GM12878 (cell line): Measurements from ENCODE around the gene TNFSF11. TPM values are rescaled to one million over a fixed set of nuclear protein-coding genes. Genes with fewer than 3 reads are reported as not detected.
A peak's percentile ranks its signal among the peaks of the same experiment; 100 is the strongest.

Experiments used
- ATF3 ChIP-seq: IDR thresholded peaks from 2 replicates; pipeline ENCODE4 v1.6.1; 2011; ENCODE audit warnings: low read depth, mild to moderate bottlenecking, low read length, moderate library complexity, borderline replicate concordance; ENCODE audit errors: extremely low read depth
- BACH1 ChIP-seq: fragments of 450-650 bp; IDR thresholded peaks from 2 replicates; pipeline ENCODE4 v1.6.1; 2017; ENCODE audit warnings: mild to moderate bottlenecking, borderline replicate concordance
- BHLHE40 ChIP-seq, 2 experiments: fragments of 450-650 bp in 1 of 2; IDR thresholded peaks; 2 replicates each; pipeline ENCODE4 v1.6.1; 2011 to 2017; ENCODE audit warnings: low read depth in 2 of 2, borderline replicate concordance in 1 of 2, improper control_type of control experiment in 1 of 2, low read length in 1 of 2, mild to moderate bottlenecking in 1 of 2
- CBX5 ChIP-seq: sonication (generic); IDR thresholded peaks from 2 replicates; pipeline ENCODE4 v1.6.1; 2016; ENCODE audit warnings: low read depth, moderate library complexity, mild to moderate bottlenecking, inconsistent platforms
- CHD4 ChIP-seq: fragments of 200-600 bp; sonication (generic); IDR thresholded peaks from 2 replicates; pipeline ENCODE4 v1.6.1; 2016; ENCODE audit warnings: mild to moderate bottlenecking
- E2F4 ChIP-seq: IDR thresholded peaks from 2 replicates; pipeline ENCODE4 v1.6.1; 2012; ENCODE audit warnings: low read depth, low read length, improper control_type of control experiment
- FOXM1 ChIP-seq: IDR thresholded peaks from 2 replicates; pipeline ENCODE4 v1.6.1; 2012; ENCODE audit warnings: low read depth, mild to moderate bottlenecking, inconsistent platforms, low read length, moderate library complexity
- GATAD2B ChIP-seq: fragments of 450-650 bp; conservative IDR thresholded peaks from 2 replicates; pipeline ENCODE4 v1.6.1; 2017; ENCODE audit warnings: low read depth, mild to moderate bottlenecking, moderate library complexity
- HDGF ChIP-seq: fragments of 450-650 bp; IDR thresholded peaks from 2 replicates; pipeline ENCODE4 v1.6.1; 2016; ENCODE audit warnings: antibody characterized with exemption
- IKZF1 ChIP-seq: fragments of 450-650 bp; conservative IDR thresholded peaks from 2 replicates; pipeline ENCODE4 v1.6.1; 2017; ENCODE audit warnings: antibody characterized with exemption, mild to moderate bottlenecking
- IRF4 ChIP-seq: IDR thresholded peaks from 2 replicates; pipeline ENCODE4 v1.6.1; 2011; ENCODE audit warnings: low read depth, low read length
- JUNB ChIP-seq: IDR thresholded peaks from 2 replicates; pipeline ENCODE4 v1.6.1; 2016; ENCODE audit warnings: antibody characterized with exemption, mild to moderate bottlenecking
- JUND ChIP-seq: IDR thresholded peaks from 2 replicates; pipeline ENCODE4 v1.6.1; 2012; ENCODE audit warnings: low read depth, mild to moderate bottlenecking, low read length, improper control_type of control experiment, moderate library complexity
- MEF2A ChIP-seq: IDR thresholded peaks from 2 replicates; pipeline ENCODE4 v1.6.1; 2011; ENCODE audit warnings: low read depth, mild to moderate bottlenecking, low read length, moderate library complexity; ENCODE audit not compliant: insufficient read depth
- NFYB ChIP-seq: IDR thresholded peaks from 2 replicates; pipeline ENCODE4 v1.6.1; 2011; ENCODE audit warnings: low read depth, mild to moderate bottlenecking, low read length, improper control_type of control experiment, moderate library complexity; ENCODE audit not compliant: insufficient read depth
- POU2F2 ChIP-seq: IDR thresholded peaks from 3 replicates; pipeline ENCODE4 v1.6.1; 2011; ENCODE audit warnings: low read depth, mild to moderate bottlenecking, low read length, borderline replicate concordance
- RCOR1 ChIP-seq: conservative IDR thresholded peaks from 2 replicates; pipeline ENCODE4 v1.6.1; 2012; ENCODE audit warnings: low read depth, low read length, improper control_type of control experiment
- SMAD5 ChIP-seq: IDR thresholded peaks from 2 replicates; pipeline ENCODE4 v1.6.1; 2016; ENCODE audit warnings: antibody characterized with exemption, low read depth
- SMARCA5 ChIP-seq: fragments of 450-650 bp; IDR thresholded peaks from 2 replicates; pipeline ENCODE4 v1.6.1; 2017; ENCODE audit warnings: mild to moderate bottlenecking
- STAT3 ChIP-seq: IDR thresholded peaks from 2 replicates; pipeline ENCODE4 v1.6.1; 2011; ENCODE audit warnings: low read depth, low read length, improper control_type of control experiment
- TAF1 ChIP-seq: IDR thresholded peaks from 2 replicates; pipeline ENCODE4 v1.6.1; 2011; ENCODE audit warnings: mild to moderate bottlenecking, low read depth, low read length, borderline replicate concordance
- polyA plus RNA-seq, 11 experiments: library from polyadenylated mRNA; depleted of rRNA in 4 of 11; unstranded in 6 of 11; stranded (reverse) in 5 of 11; fragments of >200 nt; fragmentation: Nextera tagmentation in 4 of 11; fragmentation: Illumina TruSeq in 1 of 11; extraction: Ambion mirVana in 4 of 11; extraction: Trizol in 1 of 11; gene quantifications; 1 replicate in 1 of 11; 2 replicates in 10 of 11; pipeline versions ENCODE4 v1.2.1 to v1.2.3, GENCODE V29; 2011 to 2016; ENCODE audit warnings: inconsistent platforms in 2 of 11, missing spikeins in 2 of 11, low read depth in 1 of 11
- total RNA-seq, 4 experiments: library from RNA; depleted of rRNA in 3 of 4; stranded (reverse); fragments of >200 nt in 3 of 4; fragmentation: Illumina TruSeq in 1 of 4; extraction: Trizol in 1 of 4; gene quantifications; 2 replicates each; pipeline versions ENCODE4 v1.2.1 to v1.2.3, GENCODE V29; 2013 to 2021
- TF ChIP-seq, protein P1 (sequence below): fragments of 450-650 bp; IDR thresholded peaks from 2 replicates; pipeline ENCODE4 v1.6.1; 2017; ENCODE audit warnings: mild to moderate bottlenecking, moderate library complexity
- TF ChIP-seq, protein P2 (sequence below): fragments of 450-650 bp; IDR thresholded peaks from 2 replicates; pipeline ENCODE4 v1.6.1; 2014; ENCODE audit warnings: mild to moderate bottlenecking

Gene TNFSF11
- total and polyA plus RNA-seq, 10 of the 15 experiments (the other 5 are each of a cell fraction or from before 2014, with no cell fraction given): 0.86 to 14.8 (median 10.0) TPM

- TF ChIP-seq FOXM1 (peak; percentile 79), HDGF (peak; percentile 76; the same call in 1 of the 2 replicates), JUND (peak; percentile 41; the same call in 1 of the 2 replicates), GATAD2B (peak; percentile 96), IRF4 (peak; percentile 94), CHD4 (no peak), CBX5 (peak; percentile 79), E2F4 (no peak), MEF2A (peak; percentile 65; the same call in 1 of the 2 replicates), NFYB (no peak), IKZF1 (peak; percentile 98), POU2F2 (peak; percentile 91), STAT3 (0 out of 2 replicates have a peak, but pooled peaks have one; percentile 72), RCOR1 (0 out of 2 replicates have a peak, but pooled peaks have one; percentile 64), ATF3 (no peak), BACH1 (peak; percentile 94; the same call in 1 of the 2 replicates), BHLHE40 (IDR thresholded peaks at IDR 0.05; ENCODE audit: borderline replicate concordance in 1 of 2, low read depth in 2 of 2, low read length in 1 of 2) (peak; percentile 88), JUNB (peak; percentile 28; the same call in 1 of the 2 replicates), TAF1 (0 out of 2 replicates have a peak, but pooled peaks have one; percentile 24), SMARCA5 (peak; percentile 84), SMAD5 (no peak)
- TF ChIP-seq, protein P1, sequence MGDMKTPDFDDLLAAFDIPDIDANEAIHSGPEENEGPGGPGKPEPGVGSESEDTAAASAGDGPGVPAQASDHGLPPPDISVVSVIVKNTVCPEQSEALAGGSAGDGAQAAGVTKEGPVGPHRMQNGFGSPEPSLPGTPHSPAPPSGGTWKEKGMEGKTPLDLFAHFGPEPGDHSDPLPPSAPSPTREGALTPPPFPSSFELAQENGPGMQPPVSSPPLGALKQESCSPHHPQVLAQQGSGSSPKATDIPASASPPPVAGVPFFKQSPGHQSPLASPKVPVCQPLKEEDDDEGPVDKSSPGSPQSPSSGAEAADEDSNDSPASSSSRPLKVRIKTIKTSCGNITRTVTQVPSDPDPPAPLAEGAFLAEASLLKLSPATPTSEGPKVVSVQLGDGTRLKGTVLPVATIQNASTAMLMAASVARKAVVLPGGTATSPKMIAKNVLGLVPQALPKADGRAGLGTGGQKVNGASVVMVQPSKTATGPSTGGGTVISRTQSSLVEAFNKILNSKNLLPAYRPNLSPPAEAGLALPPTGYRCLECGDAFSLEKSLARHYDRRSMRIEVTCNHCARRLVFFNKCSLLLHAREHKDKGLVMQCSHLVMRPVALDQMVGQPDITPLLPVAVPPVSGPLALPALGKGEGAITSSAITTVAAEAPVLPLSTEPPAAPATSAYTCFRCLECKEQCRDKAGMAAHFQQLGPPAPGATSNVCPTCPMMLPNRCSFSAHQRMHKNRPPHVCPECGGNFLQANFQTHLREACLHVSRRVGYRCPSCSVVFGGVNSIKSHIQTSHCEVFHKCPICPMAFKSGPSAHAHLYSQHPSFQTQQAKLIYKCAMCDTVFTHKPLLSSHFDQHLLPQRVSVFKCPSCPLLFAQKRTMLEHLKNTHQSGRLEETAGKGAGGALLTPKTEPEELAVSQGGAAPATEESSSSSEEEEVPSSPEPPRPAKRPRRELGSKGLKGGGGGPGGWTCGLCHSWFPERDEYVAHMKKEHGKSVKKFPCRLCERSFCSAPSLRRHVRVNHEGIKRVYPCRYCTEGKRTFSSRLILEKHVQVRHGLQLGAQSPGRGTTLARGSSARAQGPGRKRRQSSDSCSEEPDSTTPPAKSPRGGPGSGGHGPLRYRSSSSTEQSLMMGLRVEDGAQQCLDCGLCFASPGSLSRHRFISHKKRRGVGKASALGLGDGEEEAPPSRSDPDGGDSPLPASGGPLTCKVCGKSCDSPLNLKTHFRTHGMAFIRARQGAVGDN: no peak
- TF ChIP-seq, protein P2, sequence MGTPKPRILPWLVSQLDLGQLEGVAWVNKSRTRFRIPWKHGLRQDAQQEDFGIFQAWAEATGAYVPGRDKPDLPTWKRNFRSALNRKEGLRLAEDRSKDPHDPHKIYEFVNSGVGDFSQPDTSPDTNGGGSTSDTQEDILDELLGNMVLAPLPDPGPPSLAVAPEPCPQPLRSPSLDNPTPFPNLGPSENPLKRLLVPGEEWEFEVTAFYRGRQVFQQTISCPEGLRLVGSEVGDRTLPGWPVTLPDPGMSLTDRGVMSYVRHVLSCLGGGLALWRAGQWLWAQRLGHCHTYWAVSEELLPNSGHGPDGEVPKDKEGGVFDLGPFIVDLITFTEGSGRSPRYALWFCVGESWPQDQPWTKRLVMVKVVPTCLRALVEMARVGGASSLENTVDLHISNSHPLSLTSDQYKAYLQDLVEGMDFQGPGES: no peak
These were observed 25.0 kb upstream of the TNFSF11 start (continued) for GRCh38 chr13:42548731-42549551.
